Osteoblast (primary cell): ENCODE measurements around the gene SNX8. TPM values are rescaled to one million over a fixed set of nuclear protein-coding genes. Genes with fewer than 3 reads are reported as not detected.
"Not testable (repeated sequence)": the region's sequence is repeated elsewhere in the genome, so short reads cannot be mapped to it uniquely, and the experiment has no call there.

ENCODE experiments used
- DNase-seq: peaks from one replicate; pipeline ENCODE4 v3.0.0; 2011; ENCODE audit warnings: low spot score, mixed read lengths; ENCODE audit not compliant: insufficient read length; ENCODE audit errors: missing footprints
- H2AFZ ChIP-seq: 2 replicates; pipeline ENCODE4 v1.6.0; 2011; ENCODE audit warnings: mild to moderate bottlenecking, low read length
- H3K27ac ChIP-seq: 2 replicates; pipeline ENCODE4 v1.5.1; 2011; ENCODE audit warnings: mild to moderate bottlenecking, low read depth, low read length, moderate library complexity
- H3K27me3 ChIP-seq: 2 replicates; pipeline ENCODE4 v1.6.0; 2012; ENCODE audit warnings: mild to moderate bottlenecking, control low read depth, inconsistent platforms, low read length, moderate library complexity; ENCODE audit not compliant: insufficient read depth
- H3K36me3 ChIP-seq: 2 replicates; pipeline ENCODE4 v1.5.1; 2011; ENCODE audit warnings: mild to moderate bottlenecking, low read length, control low read depth, moderate library complexity; ENCODE audit not compliant: insufficient read depth
- H3K4me1 ChIP-seq: 2 replicates; pipeline ENCODE4 v1.5.1; 2011; ENCODE audit warnings: mild to moderate bottlenecking, low read length, control low read depth, moderate library complexity; ENCODE audit not compliant: insufficient read depth
- H3K4me2 ChIP-seq: 2 replicates; pipeline ENCODE4 v1.6.0; 2011; ENCODE audit warnings: mild to moderate bottlenecking, low read length; ENCODE audit not compliant: insufficient read depth
- H3K4me3 ChIP-seq: fragments of 200-600 bp; sonication (generic); 3 replicates; pipeline ENCODE4 v1.5.1; 2012; ENCODE audit warnings: mild to moderate bottlenecking, low read length, inconsistent platforms; ENCODE audit not compliant: insufficient read depth
- H3K79me2 ChIP-seq: 2 replicates; pipeline ENCODE4 v1.6.0; 2012; ENCODE audit warnings: mild to moderate bottlenecking, low read length, control low read depth, inconsistent platforms; ENCODE audit not compliant: insufficient read depth
- H3K9me3 ChIP-seq: 2 replicates; pipeline ENCODE4 v1.5.1; 2011; ENCODE audit warnings: low read depth, low read length, control low read depth
- H4K20me1 ChIP-seq: 2 replicates; pipeline ENCODE4 v1.6.0; 2012; ENCODE audit warnings: mild to moderate bottlenecking, low read length, control low read depth; ENCODE audit not compliant: insufficient read depth
- total RNA-seq: library from RNA; depleted of rRNA; stranded (reverse); fragments of >200 nt; gene quantifications from 2 replicates; pipeline ENCODE4 v1.2.3, GENCODE V29; 2012
- TF ChIP-seq, protein P1 (sequence below): IDR thresholded peaks from 2 replicates; pipeline ENCODE4 v1.5.1; 2011; ENCODE audit warnings: mild to moderate bottlenecking, low read depth, low read length, moderate library complexity; ENCODE audit errors: extremely low read depth

Gene SNX8
- total RNA-seq, 1 donor, result 16.3 TPM

- not testable (repeated sequence) for H3K36me3 ChIP-seq, DNase-seq, H3K27me3 ChIP-seq, H2AFZ ChIP-seq, H3K27ac ChIP-seq, H3K4me2 ChIP-seq, H3K4me3 ChIP-seq, H3K9me3 ChIP-seq, H4K20me1 ChIP-seq
- peaks cover 29% of the 10 kb centered on the region for H3K4me1 ChIP-seq
- H3K79me2 ChIP-seq, result peaks cover 68% of the 10 kb centered on the region
Measured at GRCh38 chr7:2302743-2303397, 11.4 kb downstream of the SNX8 start.

DNA sequence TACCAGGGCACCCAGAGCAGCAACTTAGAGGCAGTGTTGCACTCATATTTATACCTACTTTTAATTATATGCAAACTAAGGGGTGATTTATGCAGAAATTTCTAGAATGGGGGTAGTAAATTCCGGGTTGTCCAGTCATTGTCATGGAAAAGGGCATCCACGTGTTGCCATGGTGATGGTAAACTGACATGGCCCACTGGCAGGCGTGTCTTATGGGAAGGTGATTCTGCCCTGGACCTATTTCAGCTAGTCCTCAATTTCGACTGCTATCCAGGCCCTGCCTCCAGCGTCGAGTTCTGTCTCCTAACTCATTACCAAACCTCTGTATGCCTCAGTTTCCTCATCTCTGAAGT is 12.8 kb downstream of the SNX8 start:
- H2AFZ ChIP-seq, result no peak overlapping the region
- H3K9me3 ChIP-seq, result no peaks in the 10 kb centered on the region
- peaks cover 4% of the 10 kb centered on the region for H4K20me1 ChIP-seq
- H3K36me3 ChIP-seq, result no peaks in the 10 kb centered on the region
- H3K4me3 ChIP-seq, result no peak overlapping the region
- H3K27ac ChIP-seq, result peak overlapping the region; percentile 25
- H3K27me3 ChIP-seq, result no peaks in the 10 kb centered on the region
- TF ChIP-seq, protein P1, sequence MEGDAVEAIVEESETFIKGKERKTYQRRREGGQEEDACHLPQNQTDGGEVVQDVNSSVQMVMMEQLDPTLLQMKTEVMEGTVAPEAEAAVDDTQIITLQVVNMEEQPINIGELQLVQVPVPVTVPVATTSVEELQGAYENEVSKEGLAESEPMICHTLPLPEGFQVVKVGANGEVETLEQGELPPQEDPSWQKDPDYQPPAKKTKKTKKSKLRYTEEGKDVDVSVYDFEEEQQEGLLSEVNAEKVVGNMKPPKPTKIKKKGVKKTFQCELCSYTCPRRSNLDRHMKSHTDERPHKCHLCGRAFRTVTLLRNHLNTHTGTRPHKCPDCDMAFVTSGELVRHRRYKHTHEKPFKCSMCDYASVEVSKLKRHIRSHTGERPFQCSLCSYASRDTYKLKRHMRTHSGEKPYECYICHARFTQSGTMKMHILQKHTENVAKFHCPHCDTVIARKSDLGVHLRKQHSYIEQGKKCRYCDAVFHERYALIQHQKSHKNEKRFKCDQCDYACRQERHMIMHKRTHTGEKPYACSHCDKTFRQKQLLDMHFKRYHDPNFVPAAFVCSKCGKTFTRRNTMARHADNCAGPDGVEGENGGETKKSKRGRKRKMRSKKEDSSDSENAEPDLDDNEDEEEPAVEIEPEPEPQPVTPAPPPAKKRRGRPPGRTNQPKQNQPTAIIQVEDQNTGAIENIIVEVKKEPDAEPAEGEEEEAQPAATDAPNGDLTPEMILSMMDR, result no peak
- peaks cover 23% of the 10 kb centered on the region for H3K4me1 ChIP-seq
- H3K79me2 ChIP-seq, result peaks cover 66% of the 10 kb centered on the region
- peak; percentile 51 for DNase-seq
- no peak overlapping the region for H3K4me2 ChIP-seq

- Histone ChIP-seq H3K27ac (peak overlapping the region; percentile 81), H4K20me1 (no peaks in the 10 kb centered on the region), H3K4me3 (no peak overlapping the region), H3K79me2 (peaks cover 68% of the 10 kb centered on the region), H2AFZ (no peak overlapping the region), H3K27me3 (no peaks in the 10 kb centered on the region), H3K4me1 (peaks cover 23% of the 10 kb centered on the region), H3K36me3 (no peaks in the 10 kb centered on the region), H3K9me3 (no peaks in the 10 kb centered on the region), H3K4me2 (peak overlapping the region; percentile 70)
- peak; percentile 58 for DNase-seq
- TF ChIP-seq, protein P1, result no peak
Measured at GRCh38 chr7:2299870-2300512, 14.2 kb downstream of the SNX8 start.

- Histone ChIP-seq H3K9me3 (no peaks in the 10 kb centered on the region), H4K20me1 (peaks cover 2% of the 10 kb centered on the region), H3K4me3 (peak overlapping the region; percentile 53), H3K79me2 (peaks cover 67% of the 10 kb centered on the region), H3K27ac (peak overlapping the region; percentile 81), H2AFZ (peak overlapping the region; percentile 68), H3K36me3 (no peaks in the 10 kb centered on the region), H3K4me2 (peak overlapping the region; percentile 70), H3K4me1 (peaks cover 23% of the 10 kb centered on the region), H3K27me3 (no peaks in the 10 kb centered on the region)
- TF ChIP-seq, protein P1, result no peak
- DNase-seq, result peak; percentile 94
Measured at GRCh38 chr7:2299131-2299829, 15.0 kb downstream of the SNX8 start.
